GM19025 (cell line): ENCODE results near the gene MMD.

ENCODE experiments used
- ATAC-seq: cut with Tn5 transposase; IDR thresholded peaks from one replicate; pipeline ENCODE4 v1.9.1; 2021; ENCODE audit warnings: mild to moderate bottlenecking, low read depth, moderate library complexity; ENCODE audit not compliant: unreplicated experiment

The MMD gene

GRCh38 chr17:55356434-55357328, 65.0 kb downstream of the MMD start:
- peak; percentile 96 for ATAC-seq

GRCh38 chr17:55354941-55355340, 66.7 kb downstream of the MMD start:
- no peak for ATAC-seq

GRCh38 chr17:55354010-55354409, 67.6 kb downstream of the MMD start:
- ATAC-seq: no peak

GRCh38 chr17:55351226-55351625, 70.4 kb downstream of the MMD start:
- ATAC-seq: no peak

- ATAC-seq: no peak
These were observed 70.8 kb downstream of the MMD start for GRCh38 chr17:55350825-55351205.

- ATAC-seq: no peak
These were observed 72.8 kb downstream of the MMD start for GRCh38 chr17:55348749-55349354.

- no peak for ATAC-seq
These were observed 74.3 kb downstream of the MMD start for GRCh38 chr17:55347341-55347740.

GRCh38 chr17:55346658-55347057, 75.0 kb downstream of the MMD start:
- ATAC-seq: no peak

- no peak for ATAC-seq
These were observed 76.5 kb downstream of the MMD start for GRCh38 chr17:55345132-55345531.

- no peak for ATAC-seq
These were observed 77.1 kb downstream of the MMD start for GRCh38 chr17:55344514-55344997.

GRCh38 chr17:55343900-55344513, 77.6 kb downstream of the MMD start:
- no peak for ATAC-seq

- no peak for ATAC-seq
These were observed 78.6 kb downstream of the MMD start for GRCh38 chr17:55342800-55343585.
